ENCODE results near the gene BEND6. TPM values are rescaled to one million over a fixed set of nuclear protein-coding genes. Genes with fewer than 3 reads are reported as not detected.

BEND6 gene
- total and polyA plus RNA-seq, 4 donors, result under 0.01 to 0.14 (median 0.03) TPM; not detected in 1

DNA sequence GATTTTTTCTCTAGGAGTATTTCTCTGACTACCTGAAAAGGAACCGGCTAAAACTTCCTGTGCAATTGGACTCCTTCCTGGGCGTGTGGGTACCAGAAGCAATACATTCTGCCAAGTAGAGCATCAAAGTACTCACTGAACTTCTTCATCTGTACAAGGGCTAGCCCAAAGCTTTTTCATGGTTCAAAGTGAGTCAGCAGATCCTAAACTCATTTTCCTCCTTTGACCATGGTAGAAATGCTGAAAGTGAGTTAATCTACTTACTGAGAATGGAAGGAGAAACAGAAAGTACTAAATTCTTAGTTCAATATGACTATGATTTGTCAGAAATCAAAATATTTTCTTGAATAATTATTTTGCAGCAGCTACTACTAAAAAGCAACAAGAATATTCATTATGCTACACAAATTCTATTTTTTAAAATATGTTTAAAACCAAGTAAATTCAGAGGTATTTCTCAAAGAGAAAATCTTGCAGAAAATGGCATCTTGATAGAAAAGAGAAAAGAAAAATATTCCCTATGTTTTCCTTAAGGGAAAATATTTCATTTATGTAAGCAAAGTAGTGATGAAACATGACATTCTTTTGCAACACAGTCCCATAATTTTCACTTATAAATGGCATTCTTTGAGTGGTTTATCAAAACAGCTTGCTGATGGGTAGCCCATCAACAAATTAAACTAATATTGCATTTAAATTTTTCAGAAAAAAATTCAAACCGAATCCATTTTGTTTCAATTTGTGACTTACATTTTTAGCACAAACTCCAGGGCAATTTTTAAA is 3.7 kb upstream of the BEND6 start:
- no peaks in the 10 kb centered on the region for H3K36me3 ChIP-seq (ENCODE audit: control insufficient read depth in 4 of 4, insufficient read depth in 3 of 4, low read depth in 1 of 4, low read length in 3 of 4)
- H3K27me3 ChIP-seq (ENCODE audit: control insufficient read depth in 4 of 4, insufficient read depth in 4 of 4, low read length in 3 of 4), result peaks cover 0 to 20% (median 6%) of the 10 kb centered on the region in 4 donors
- no peak overlapping the region for H3K4me3 ChIP-seq (ENCODE audit: low read depth in 1 of 3, low read length in 3 of 3)
- DNase-seq (ENCODE audit: low spot score), result no peak
- H3K9me3 ChIP-seq (ENCODE audit: control insufficient read depth in 4 of 4, low read length in 3 of 4), result no peaks in the 10 kb centered on the region
- peaks cover 9 to 18% (median 14%) of the 10 kb centered on the region in 4 donors for H3K4me1 ChIP-seq (ENCODE audit: control insufficient read depth in 4 of 4, insufficient read depth in 4 of 4, low read length in 3 of 4)
- TF ChIP-seq HNF4A (conservative IDR thresholded peaks at IDR 0.05) (no peak), SP1 (IDR thresholded peaks at IDR 0.05) (no peak), GABPA (IDR thresholded peaks at IDR 0.05 in 1 of 2, conservative IDR thresholded peaks at IDR 0.05 in 1 of 2) (no peak), FOXA1 (IDR thresholded peaks at IDR 0.05) (no peak), YY1 (IDR thresholded peaks at IDR 0.05) (no peak), NR2F2 (IDR thresholded peaks at IDR 0.05) (no peak), RXRA (IDR thresholded peaks at IDR 0.05) (no peak), HNF4G (IDR thresholded peaks at IDR 0.05) (no peak), EGR1 (IDR thresholded peaks at IDR 0.05; ENCODE audit: low read depth in 2 of 2) (no peak)
- TF ChIP-seq, protein P1, sequence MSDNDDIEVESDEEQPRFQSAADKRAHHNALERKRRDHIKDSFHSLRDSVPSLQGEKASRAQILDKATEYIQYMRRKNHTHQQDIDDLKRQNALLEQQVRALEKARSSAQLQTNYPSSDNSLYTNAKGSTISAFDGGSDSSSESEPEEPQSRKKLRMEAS (IDR thresholded peaks at IDR 0.05), result no peak
- TF ChIP-seq, protein P2, sequence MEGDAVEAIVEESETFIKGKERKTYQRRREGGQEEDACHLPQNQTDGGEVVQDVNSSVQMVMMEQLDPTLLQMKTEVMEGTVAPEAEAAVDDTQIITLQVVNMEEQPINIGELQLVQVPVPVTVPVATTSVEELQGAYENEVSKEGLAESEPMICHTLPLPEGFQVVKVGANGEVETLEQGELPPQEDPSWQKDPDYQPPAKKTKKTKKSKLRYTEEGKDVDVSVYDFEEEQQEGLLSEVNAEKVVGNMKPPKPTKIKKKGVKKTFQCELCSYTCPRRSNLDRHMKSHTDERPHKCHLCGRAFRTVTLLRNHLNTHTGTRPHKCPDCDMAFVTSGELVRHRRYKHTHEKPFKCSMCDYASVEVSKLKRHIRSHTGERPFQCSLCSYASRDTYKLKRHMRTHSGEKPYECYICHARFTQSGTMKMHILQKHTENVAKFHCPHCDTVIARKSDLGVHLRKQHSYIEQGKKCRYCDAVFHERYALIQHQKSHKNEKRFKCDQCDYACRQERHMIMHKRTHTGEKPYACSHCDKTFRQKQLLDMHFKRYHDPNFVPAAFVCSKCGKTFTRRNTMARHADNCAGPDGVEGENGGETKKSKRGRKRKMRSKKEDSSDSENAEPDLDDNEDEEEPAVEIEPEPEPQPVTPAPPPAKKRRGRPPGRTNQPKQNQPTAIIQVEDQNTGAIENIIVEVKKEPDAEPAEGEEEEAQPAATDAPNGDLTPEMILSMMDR (IDR thresholded peaks at IDR 0.05; ENCODE audit: low read depth, low read length, missing input control), result no peak
- H3K9ac ChIP-seq (ENCODE audit: low read depth in 1 of 2, low read length in 2 of 2), result no peak overlapping the region
- H3K27ac ChIP-seq (ENCODE audit: low read depth in 1 of 2, low read length in 2 of 2), result no peak overlapping the region
- 69% methylated on average over 3 of the region's 3 CpGs for WGBS

DNA sequence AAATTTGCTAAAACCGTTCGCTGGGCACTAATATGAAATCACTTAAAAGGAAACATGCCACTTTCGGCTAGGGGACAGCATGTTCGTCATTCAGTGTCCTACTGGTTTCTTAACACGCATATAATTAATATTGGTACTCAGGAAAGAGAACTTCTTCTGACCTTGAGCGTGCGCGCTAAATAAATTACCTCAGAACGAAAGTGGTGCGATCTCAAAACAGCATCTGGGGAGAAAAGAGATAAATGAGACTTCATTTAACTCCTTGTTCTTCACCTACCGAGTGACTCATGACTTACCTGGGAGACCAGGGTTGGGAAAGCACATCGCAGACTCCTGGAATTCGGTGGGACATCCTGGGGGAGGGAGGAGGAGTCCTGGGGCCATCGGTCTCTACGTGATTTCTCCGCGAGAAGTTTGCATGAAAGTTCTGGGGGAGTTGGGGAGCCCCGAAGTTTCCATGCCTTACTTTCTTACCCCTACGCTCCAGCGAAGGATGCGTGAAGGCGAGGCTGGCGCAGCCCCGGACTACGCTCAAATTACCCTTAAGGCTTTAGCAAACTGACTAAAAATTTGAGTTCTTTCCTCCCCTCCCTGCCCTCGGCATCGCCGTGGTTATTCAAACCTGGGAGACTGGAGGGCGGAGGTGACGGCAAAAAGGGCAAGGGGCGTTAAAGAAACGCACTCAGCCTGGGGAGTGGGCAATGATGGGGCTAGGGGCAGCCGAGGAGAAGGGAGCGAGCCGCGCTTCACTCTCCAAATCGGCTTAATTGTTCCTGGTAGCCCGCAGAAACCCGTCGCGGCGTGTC is 1.1 kb upstream of the BEND6 start:
- 6% methylated on average over 42 of the region's 42 CpGs for WGBS
- DNase-seq (ENCODE audit: low spot score), result no peak
- Histone ChIP-seq H3K4me1 (ENCODE audit: control insufficient read depth in 4 of 4, insufficient read depth in 4 of 4, low read length in 3 of 4) (peaks cover 9 to 18% (median 14%) of the 10 kb centered on the region in 4 donors), H3K27me3 (ENCODE audit: control insufficient read depth in 4 of 4, insufficient read depth in 4 of 4, low read length in 3 of 4) (peaks cover 0 to 14% (median 6%) of the 10 kb centered on the region in 4 donors), H3K4me3 (ENCODE audit: low read depth in 1 of 3, low read length in 3 of 3) (peak overlapping the region in 2 of 3 donors; percentile 44 to 80), H3K9me3 (ENCODE audit: control insufficient read depth in 4 of 4, low read length in 3 of 4) (no peaks in the 10 kb centered on the region), H3K27ac (ENCODE audit: low read depth in 1 of 2, low read length in 2 of 2) (no peak overlapping the region), H3K36me3 (ENCODE audit: control insufficient read depth in 4 of 4, insufficient read depth in 3 of 4, low read depth in 1 of 4, low read length in 3 of 4) (no peaks in the 10 kb centered on the region), H3K9ac (ENCODE audit: low read depth in 1 of 2, low read length in 2 of 2) (no peak overlapping the region)
- TF ChIP-seq FOXA2 (IDR thresholded peaks at IDR 0.05) (no peak), HNF4G (IDR thresholded peaks at IDR 0.05) (no peak), SP1 (IDR thresholded peaks at IDR 0.05) (no peak), TAF1 (conservative IDR thresholded peaks at IDR 0.05) (no peak), YY1 (IDR thresholded peaks at IDR 0.05) (no peak), FOXA1 (IDR thresholded peaks at IDR 0.05) (no peak), NR2F2 (IDR thresholded peaks at IDR 0.05) (no peak), GABPA (IDR thresholded peaks at IDR 0.05 in 1 of 2, conservative IDR thresholded peaks at IDR 0.05 in 1 of 2) (no peak), RXRA (IDR thresholded peaks at IDR 0.05) (no peak)
- TF ChIP-seq, protein P1 (IDR thresholded peaks at IDR 0.05), result no peak
- TF ChIP-seq, protein P3, sequence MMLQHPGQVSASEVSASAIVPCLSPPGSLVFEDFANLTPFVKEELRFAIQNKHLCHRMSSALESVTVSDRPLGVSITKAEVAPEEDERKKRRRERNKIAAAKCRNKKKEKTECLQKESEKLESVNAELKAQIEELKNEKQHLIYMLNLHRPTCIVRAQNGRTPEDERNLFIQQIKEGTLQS (IDR thresholded peaks at IDR 0.05), result no peak
- TF ChIP-seq, protein P2 (IDR thresholded peaks at IDR 0.05; ENCODE audit: low read depth, low read length, missing input control), result no peak
- TF ChIP-seq, protein P4, sequence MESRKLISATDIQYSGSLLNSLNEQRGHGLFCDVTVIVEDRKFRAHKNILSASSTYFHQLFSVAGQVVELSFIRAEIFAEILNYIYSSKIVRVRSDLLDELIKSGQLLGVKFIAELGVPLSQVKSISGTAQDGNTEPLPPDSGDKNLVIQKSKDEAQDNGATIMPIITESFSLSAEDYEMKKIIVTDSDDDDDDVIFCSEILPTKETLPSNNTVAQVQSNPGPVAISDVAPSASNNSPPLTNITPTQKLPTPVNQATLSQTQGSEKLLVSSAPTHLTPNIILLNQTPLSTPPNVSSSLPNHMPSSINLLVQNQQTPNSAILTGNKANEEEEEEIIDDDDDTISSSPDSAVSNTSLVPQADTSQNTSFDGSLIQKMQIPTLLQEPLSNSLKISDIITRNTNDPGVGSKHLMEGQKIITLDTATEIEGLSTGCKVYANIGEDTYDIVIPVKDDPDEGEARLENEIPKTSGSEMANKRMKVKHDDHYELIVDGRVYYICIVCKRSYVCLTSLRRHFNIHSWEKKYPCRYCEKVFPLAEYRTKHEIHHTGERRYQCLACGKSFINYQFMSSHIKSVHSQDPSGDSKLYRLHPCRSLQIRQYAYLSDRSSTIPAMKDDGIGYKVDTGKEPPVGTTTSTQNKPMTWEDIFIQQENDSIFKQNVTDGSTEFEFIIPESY (IDR thresholded peaks at IDR 0.05), result no peak
- TF ChIP-seq, protein P5, sequence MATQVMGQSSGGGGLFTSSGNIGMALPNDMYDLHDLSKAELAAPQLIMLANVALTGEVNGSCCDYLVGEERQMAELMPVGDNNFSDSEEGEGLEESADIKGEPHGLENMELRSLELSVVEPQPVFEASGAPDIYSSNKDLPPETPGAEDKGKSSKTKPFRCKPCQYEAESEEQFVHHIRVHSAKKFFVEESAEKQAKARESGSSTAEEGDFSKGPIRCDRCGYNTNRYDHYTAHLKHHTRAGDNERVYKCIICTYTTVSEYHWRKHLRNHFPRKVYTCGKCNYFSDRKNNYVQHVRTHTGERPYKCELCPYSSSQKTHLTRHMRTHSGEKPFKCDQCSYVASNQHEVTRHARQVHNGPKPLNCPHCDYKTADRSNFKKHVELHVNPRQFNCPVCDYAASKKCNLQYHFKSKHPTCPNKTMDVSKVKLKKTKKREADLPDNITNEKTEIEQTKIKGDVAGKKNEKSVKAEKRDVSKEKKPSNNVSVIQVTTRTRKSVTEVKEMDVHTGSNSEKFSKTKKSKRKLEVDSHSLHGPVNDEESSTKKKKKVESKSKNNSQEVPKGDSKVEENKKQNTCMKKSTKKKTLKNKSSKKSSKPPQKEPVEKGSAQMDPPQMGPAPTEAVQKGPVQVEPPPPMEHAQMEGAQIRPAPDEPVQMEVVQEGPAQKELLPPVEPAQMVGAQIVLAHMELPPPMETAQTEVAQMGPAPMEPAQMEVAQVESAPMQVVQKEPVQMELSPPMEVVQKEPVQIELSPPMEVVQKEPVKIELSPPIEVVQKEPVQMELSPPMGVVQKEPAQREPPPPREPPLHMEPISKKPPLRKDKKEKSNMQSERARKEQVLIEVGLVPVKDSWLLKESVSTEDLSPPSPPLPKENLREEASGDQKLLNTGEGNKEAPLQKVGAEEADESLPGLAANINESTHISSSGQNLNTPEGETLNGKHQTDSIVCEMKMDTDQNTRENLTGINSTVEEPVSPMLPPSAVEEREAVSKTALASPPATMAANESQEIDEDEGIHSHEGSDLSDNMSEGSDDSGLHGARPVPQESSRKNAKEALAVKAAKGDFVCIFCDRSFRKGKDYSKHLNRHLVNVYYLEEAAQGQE (IDR thresholded peaks at IDR 0.05), result no peak

Data from liver (tissue), 9 donors.